IPS-11a (cell line): ENCODE data around the gene CNTFR.
"Not testable (repeated sequence)": the region's sequence is repeated elsewhere in the genome, so short reads cannot be mapped to it uniquely, and the experiment has no call there.

Experiments used
- H3K4me3 ChIP-seq: one replicate; pipeline ENCODE4 v1.5.1; 2013; ENCODE audit warnings: low read depth, low read length, control low read depth

The CNTFR gene

GRCh38 chr9:34532041-34532440 lies 57.5 kb downstream of the CNTFR start:
- H3K4me3 ChIP-seq, result not testable (repeated sequence)

- H3K4me3 ChIP-seq, result no peak overlapping the region
Observed at GRCh38 chr9:34526026-34526425, 63.5 kb downstream of the CNTFR start.

- no peak overlapping the region for H3K4me3 ChIP-seq
Observed at GRCh38 chr9:34524349-34524748, 65.2 kb downstream of the CNTFR start.

GRCh38 chr9:34522971-34523797 lies 66.3 kb downstream of the CNTFR start, which contains the start of gene ENHO:
TSS of gene ENHO (minus strand) at chr9:34522990. CDS start at chr9:34521695, 1,295 bp downstream.
- peak within 1 kb of the TSS; percentile 53 for H3K4me3 ChIP-seq

GRCh38 chr9:34522091-34522887 lies 67.2 kb downstream of the CNTFR start:
- H3K4me3 ChIP-seq, result peak overlapping the region; percentile 53

- H3K4me3 ChIP-seq, result no peak overlapping the region
Observed at GRCh38 chr9:34521406-34522045, 68.0 kb downstream of the CNTFR start.

- no peak overlapping the region for H3K4me3 ChIP-seq
Observed at GRCh38 chr9:34520505-34521385, 68.8 kb downstream of the CNTFR start.

GRCh38 chr9:34520096-34520495 lies 69.4 kb downstream of the CNTFR start:
- H3K4me3 ChIP-seq, result no peak overlapping the region

- no peak overlapping the region for H3K4me3 ChIP-seq
Observed at GRCh38 chr9:34519321-34520020, 70.1 kb downstream of the CNTFR start.

GRCh38 chr9:34518896-34519295 lies 70.6 kb downstream of the CNTFR start:
- H3K4me3 ChIP-seq, result no peak overlapping the region

- H3K4me3 ChIP-seq, result no peak overlapping the region
Observed at GRCh38 chr9:34518110-34518616, 71.4 kb downstream of the CNTFR start.

GRCh38 chr9:34517185-34517584 lies 72.3 kb downstream of the CNTFR start:
- no peak overlapping the region for H3K4me3 ChIP-seq

GRCh38 chr9:34515959-34516358 lies 73.6 kb downstream of the CNTFR start:
- no peak overlapping the region for H3K4me3 ChIP-seq

GRCh38 chr9:34514816-34515215 lies 74.7 kb downstream of the CNTFR start:
- H3K4me3 ChIP-seq, result no peak overlapping the region

GRCh38 chr9:34514401-34514800 lies 75.1 kb downstream of the CNTFR start:
- no peak overlapping the region for H3K4me3 ChIP-seq

- no peak overlapping the region for H3K4me3 ChIP-seq
Observed at GRCh38 chr9:34513567-34514214, 75.8 kb downstream of the CNTFR start.

GRCh38 chr9:34512131-34513078 lies 77.1 kb downstream of the CNTFR start:
- H3K4me3 ChIP-seq, result no peak overlapping the region
